Fibroblast of mammary gland (primary cell): ENCODE measurements around the gene C1R.

ENCODE experiments used
- DNase-seq: peaks from one replicate; pipeline ENCODE4 v3.0.0-alpha.2; 2010; ENCODE audit warnings: low read depth
- H3K4me3 ChIP-seq: 2 replicates; pipeline ENCODE4 v1.5.1; 2011; ENCODE audit warnings: low read depth, mild to moderate bottlenecking, low read length, moderate library complexity; ENCODE audit not compliant: control insufficient read depth
- TF ChIP-seq, protein P1 (sequence below): conservative IDR thresholded peaks from 2 replicates; pipeline ENCODE4 v1.5.1; 2011; ENCODE audit warnings: low read depth, low read length, inconsistent platforms; ENCODE audit not compliant: control insufficient read depth, insufficient read depth

C1R gene

DNA sequence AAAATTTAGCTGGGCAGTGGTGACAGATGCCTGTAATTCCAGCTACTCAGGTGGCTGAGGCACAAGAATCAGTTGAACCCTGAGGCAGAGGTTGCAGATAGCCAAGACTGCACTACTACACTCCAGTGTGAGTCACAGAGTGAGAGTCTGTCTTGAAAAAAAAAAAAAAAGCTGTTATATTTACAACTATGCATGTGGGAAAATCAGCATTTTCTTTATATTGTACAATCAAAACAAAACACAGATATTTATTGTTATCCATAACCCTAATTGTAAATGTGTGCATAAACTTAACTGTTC is 12.5 kb downstream of the C1R start:
- DNase-seq, result peak; percentile 78
- H3K4me3 ChIP-seq, result no peak overlapping the region

GRCh38 chr12:7078163-7078562 is 14.1 kb downstream of the C1R start:
- TF ChIP-seq, protein P1, sequence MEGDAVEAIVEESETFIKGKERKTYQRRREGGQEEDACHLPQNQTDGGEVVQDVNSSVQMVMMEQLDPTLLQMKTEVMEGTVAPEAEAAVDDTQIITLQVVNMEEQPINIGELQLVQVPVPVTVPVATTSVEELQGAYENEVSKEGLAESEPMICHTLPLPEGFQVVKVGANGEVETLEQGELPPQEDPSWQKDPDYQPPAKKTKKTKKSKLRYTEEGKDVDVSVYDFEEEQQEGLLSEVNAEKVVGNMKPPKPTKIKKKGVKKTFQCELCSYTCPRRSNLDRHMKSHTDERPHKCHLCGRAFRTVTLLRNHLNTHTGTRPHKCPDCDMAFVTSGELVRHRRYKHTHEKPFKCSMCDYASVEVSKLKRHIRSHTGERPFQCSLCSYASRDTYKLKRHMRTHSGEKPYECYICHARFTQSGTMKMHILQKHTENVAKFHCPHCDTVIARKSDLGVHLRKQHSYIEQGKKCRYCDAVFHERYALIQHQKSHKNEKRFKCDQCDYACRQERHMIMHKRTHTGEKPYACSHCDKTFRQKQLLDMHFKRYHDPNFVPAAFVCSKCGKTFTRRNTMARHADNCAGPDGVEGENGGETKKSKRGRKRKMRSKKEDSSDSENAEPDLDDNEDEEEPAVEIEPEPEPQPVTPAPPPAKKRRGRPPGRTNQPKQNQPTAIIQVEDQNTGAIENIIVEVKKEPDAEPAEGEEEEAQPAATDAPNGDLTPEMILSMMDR, result no peak
- DNase-seq, result no peak
- no peak overlapping the region for H3K4me3 ChIP-seq

More for the DNA sequence above, 12.5 kb downstream of the C1R start:
- TF ChIP-seq, protein P1, result no peak

- DNase-seq, result no peak
- H3K4me3 ChIP-seq, result no peak overlapping the region
- TF ChIP-seq, protein P1, result no peak
Observed at GRCh38 chr12:7076493-7076892, 15.8 kb downstream of the C1R start.

GRCh38 chr12:7075939-7076338 is 16.3 kb downstream of the C1R start:
- H3K4me3 ChIP-seq, result no peak overlapping the region
- peak; percentile 91 for DNase-seq
- TF ChIP-seq, protein P1, result no peak

DNA sequence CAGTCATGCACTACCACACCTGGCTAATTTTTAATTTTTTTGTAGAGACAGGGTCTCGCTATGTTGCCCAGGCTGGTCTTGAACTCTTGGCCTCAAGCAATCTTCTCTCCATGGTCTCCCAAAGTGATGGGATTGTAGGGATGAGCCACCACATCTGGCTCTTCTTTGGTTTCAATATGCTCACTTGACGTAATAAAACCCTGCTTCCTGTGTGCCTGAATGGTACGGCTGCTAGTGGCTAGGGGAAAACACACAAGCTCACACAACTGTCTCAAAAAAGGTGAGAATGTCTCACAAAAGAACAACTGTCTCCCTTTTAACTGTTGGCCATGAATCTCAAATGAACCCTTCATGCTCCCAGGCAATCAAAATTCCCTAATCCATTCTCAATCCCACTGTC is 16.7 kb downstream of the C1R start:
- peak; percentile 40 for DNase-seq
- no peak overlapping the region for H3K4me3 ChIP-seq
- TF ChIP-seq, protein P1, result no peak

- TF ChIP-seq, protein P1, result no peak
- H3K4me3 ChIP-seq, result no peak overlapping the region
- no peak for DNase-seq
Observed at GRCh38 chr12:7073946-7074345, 18.3 kb downstream of the C1R start.

DNA sequence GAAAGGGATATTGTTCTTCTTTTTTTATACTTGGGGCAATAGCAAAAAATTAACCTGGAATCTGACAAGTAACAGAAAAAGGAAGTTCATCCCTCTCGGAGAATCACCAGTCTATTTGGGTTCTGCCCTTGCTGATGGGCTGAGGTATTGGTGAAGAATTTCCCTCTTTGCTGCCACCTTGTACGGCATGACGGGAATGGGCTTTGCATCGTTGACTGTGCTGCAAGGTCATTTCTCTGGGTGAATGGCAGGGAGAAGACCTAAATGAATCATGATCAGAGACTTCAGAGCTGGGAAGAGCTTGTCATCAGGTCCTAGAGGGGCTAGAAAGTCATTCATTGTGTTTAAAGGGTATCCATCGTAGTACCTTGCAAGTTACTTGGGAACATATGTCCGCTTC is 19.7 kb downstream of the C1R start:
- no peak overlapping the region for H3K4me3 ChIP-seq

More for the DNA sequence above, 19.7 kb downstream of the C1R start:
- DNase-seq, result no peak
- TF ChIP-seq, protein P1, result no peak
